Transverse colon (tissue), 4 donors: ENCODE measurements around the gene TPCN2. TPM values are rescaled to one million over a fixed set of nuclear protein-coding genes. Genes with fewer than 3 reads are reported as not detected.

Experiments
- DNase-seq: peaks from one replicate; pipeline ENCODE4 v3.0.0-alpha.2; 2019
- H3K27ac ChIP-seq, 4 donors: fragments of 200-600 bp; sonication (generic); 2 replicates each; pipeline ENCODE4 v1.5.1; 2016 to 2018; ENCODE audit warnings: inconsistent platforms in 4 of 4
- H3K27me3 ChIP-seq: fragments of 200-600 bp; sonication (generic); 2 replicates; pipeline ENCODE4 v1.5.1; 2017; ENCODE audit warnings: inconsistent platforms
- H3K36me3 ChIP-seq, 4 donors: fragments of 200-600 bp; sonication (generic); 2 replicates each; pipeline ENCODE4 v1.5.1; 2017 to 2019; ENCODE audit warnings: inconsistent platforms in 4 of 4
- H3K4me1 ChIP-seq, 4 donors: fragments of 200-600 bp; sonication (generic); 2 replicates each; pipeline ENCODE4 v1.5.1; 2017 to 2020; ENCODE audit warnings: inconsistent platforms in 4 of 4
- H3K4me3 ChIP-seq, 4 donors: fragments of 200-600 bp; sonication (generic); 1 replicate in 1 of 4; 2 replicates in 3 of 4; pipeline versions ENCODE4 v1.5.1 to v1.6.1; 2017 to 2019; ENCODE audit warnings: inconsistent platforms in 4 of 4
- H3K9me3 ChIP-seq, 2 donors: fragments of 200-600 bp; sonication (generic); 2 replicates each; pipeline ENCODE4 v1.5.1; 2017 to 2019; ENCODE audit warnings: inconsistent platforms in 2 of 2
- EP300 ChIP-seq: sonication (generic); formaldehyde crosslinking; IDR thresholded peaks from one replicate; pipeline ENCODE4 v1.6.1; 2017; ENCODE audit warnings: antibody characterized with exemption, low read depth
- POLR2A ChIP-seq: fragments of 450-650 bp; IDR thresholded peaks from one replicate; pipeline ENCODE4 v1.6.1; 2016; ENCODE audit warnings: antibody characterized with exemption, mild to moderate bottlenecking, moderate library complexity
- POLR2AphosphoS5 ChIP-seq, 3 donors: sonication (generic); formaldehyde crosslinking; IDR thresholded peaks; one replicate each; pipeline ENCODE4 v1.6.1; 2016; ENCODE audit warnings: antibody characterized with exemption in 3 of 3
- WGBS, 2 donors: methylation state at CpG; one replicate each; pipeline ENCODE4 v1.1.5; 2018; ENCODE audit warnings: low coverage in 1 of 2; 5-methylcytosine and 5-hydroxymethylcytosine counted together
- in situ Hi-C, 4 donors: fragments of 200-750 bp; cut with MboI; loops; one replicate each; pipeline versions ENCODE4 v1.15.0 to v1.15.1; 2017; ENCODE audit warnings: low sequenced_read_pairs in 3 of 4, low pct_ligation_motif_present in 1 of 4, low pct_unique_long_range_greater_than_20kb in 1 of 4
- intact Hi-C: fragments of 100-400 bp; cut with DNase I; formaldehyde crosslinking; loops from one replicate; pipeline ENCODE4 v1.15.1; 2023; ENCODE audit warnings: low total_unique reads
- total RNA-seq, 4 donors: library from RNA; depleted of rRNA; stranded (reverse); fragments of >200 nt; gene quantifications; one replicate each; pipeline ENCODE4 v1.1.0, GENCODE V29; 2016
- TF ChIP-seq, protein P1 (sequence below), 5 experiments: fragments of 200-600 bp in 3 of 5; fragments of 450-650 bp in 2 of 5; sonication (generic) in 3 of 5; IDR thresholded peaks; 1 replicate in 2 of 5; 2 replicates in 3 of 5; pipeline ENCODE4 v1.5.1; 2016 to 2017; ENCODE audit warnings: antibody characterized with exemption in 5 of 5, inconsistent platforms in 3 of 5, mild to moderate bottlenecking in 2 of 5, moderate library complexity in 1 of 5

The TPCN2 gene
- total RNA-seq, 4 donors from 2014 or later: 16.8 to 25.4 (median 20.7) TPM

DNA sequence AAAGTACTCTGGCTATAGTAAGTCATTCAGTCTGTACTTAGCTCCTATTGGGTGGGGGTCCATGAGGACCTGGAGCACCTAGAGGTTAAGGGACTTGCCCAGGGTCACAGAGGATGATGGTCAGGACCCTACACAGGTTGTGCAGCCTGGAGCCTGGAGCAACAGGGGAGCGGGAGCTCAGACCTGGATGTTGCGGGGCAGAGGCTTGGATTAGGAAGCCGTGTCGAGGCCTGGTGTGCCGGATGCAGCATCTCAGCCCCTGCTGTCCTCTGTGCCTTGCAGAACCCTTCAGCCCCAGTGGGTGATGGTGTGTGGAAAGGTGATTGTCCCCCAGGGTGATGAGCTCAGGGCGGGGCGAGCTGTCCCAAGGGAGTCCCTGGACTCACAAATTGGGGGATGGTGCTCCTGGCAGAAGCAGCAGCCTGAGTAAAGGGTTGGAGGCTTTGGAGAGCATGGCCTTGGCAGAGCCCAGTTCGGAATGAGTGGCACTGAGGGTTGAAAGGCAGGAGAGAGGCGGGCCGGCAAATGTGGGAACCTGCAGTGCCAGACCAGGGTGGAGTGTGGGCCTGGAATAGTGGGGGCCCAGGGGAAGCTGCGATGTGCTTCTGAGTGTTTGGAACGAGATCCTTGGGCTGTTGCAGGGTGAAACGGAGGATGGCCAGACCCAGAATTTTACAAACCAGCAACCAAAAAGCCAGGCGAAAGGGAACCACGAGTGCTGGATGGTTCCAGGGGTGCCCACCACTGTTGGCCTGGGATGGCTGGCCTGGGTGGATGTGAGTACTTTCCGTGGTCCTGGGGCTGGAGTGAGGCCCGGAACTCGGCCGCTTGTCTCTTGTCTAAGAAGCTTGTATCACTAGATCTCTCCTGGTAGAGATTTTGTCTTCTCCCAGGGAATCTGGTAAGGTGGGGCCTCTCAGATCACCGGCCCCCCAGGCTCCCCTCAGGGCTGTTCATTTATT is 2.9 kb downstream of the TPCN2 start:
- H3K4me3 ChIP-seq: no peak overlapping the region
- no peak for DNase-seq
- TF ChIP-seq POLR2AphosphoS5 (IDR thresholded peaks at IDR 0.05) (no peak), EP300 (no peak), POLR2A (no peak)
- TF ChIP-seq, protein P1, sequence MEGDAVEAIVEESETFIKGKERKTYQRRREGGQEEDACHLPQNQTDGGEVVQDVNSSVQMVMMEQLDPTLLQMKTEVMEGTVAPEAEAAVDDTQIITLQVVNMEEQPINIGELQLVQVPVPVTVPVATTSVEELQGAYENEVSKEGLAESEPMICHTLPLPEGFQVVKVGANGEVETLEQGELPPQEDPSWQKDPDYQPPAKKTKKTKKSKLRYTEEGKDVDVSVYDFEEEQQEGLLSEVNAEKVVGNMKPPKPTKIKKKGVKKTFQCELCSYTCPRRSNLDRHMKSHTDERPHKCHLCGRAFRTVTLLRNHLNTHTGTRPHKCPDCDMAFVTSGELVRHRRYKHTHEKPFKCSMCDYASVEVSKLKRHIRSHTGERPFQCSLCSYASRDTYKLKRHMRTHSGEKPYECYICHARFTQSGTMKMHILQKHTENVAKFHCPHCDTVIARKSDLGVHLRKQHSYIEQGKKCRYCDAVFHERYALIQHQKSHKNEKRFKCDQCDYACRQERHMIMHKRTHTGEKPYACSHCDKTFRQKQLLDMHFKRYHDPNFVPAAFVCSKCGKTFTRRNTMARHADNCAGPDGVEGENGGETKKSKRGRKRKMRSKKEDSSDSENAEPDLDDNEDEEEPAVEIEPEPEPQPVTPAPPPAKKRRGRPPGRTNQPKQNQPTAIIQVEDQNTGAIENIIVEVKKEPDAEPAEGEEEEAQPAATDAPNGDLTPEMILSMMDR (IDR thresholded peaks at IDR 0.05): no peak
- WGBS, 2 donors: 87% methylated on average over 20 of the region's 20 CpGs; no CpG with 5 or more reads in 1 of the 2 donors
- no peaks in the 10 kb centered on the region for H3K9me3 ChIP-seq
- H3K36me3 ChIP-seq: no peaks in the 10 kb centered on the region
- in situ Hi-C loops (no loop called here), intact Hi-C loops (no loop called here)
- H3K27ac ChIP-seq: peak overlapping the region; percentile 89 to 94 (median 93)
- no peaks in the 10 kb centered on the region for H3K27me3 ChIP-seq
- H3K4me1 ChIP-seq: peaks cover 24 to 61% (median 37%) of the 10 kb centered on the region in 4 donors

GRCh38 chr11:69052343-69053168 is 3.8 kb downstream of the TPCN2 start:
- whole genome bisulfite sequencing, 2 donors: 75% methylated on average over 17 of the region's 21 CpGs; no CpG with 5 or more reads in 1 of the 2 donors
- no peaks in the 10 kb centered on the region for H3K27me3 ChIP-seq
- intact Hi-C loops: no loop called here
- no peaks in the 10 kb centered on the region for H3K36me3 ChIP-seq
- TF ChIP-seq, protein P1 (IDR thresholded peaks at IDR 0.05): no peak
- no peak for TF ChIP-seq POLR2AphosphoS5 (IDR thresholded peaks at IDR 0.05)
- DNase-seq: no peak
- no peaks in the 10 kb centered on the region for H3K9me3 ChIP-seq
- in situ Hi-C loops: no loop called here
- H3K4me1 ChIP-seq: peaks cover 24 to 61% (median 37%) of the 10 kb centered on the region in 4 donors
- peak overlapping the region; percentile 89 to 94 (median 93) for H3K27ac ChIP-seq
- no peak overlapping the region for H3K4me3 ChIP-seq

- peaks cover 24 to 57% (median 37%) of the 10 kb centered on the region in 4 donors for H3K4me1 ChIP-seq
- no peaks in the 10 kb centered on the region for H3K9me3 ChIP-seq
- no peak overlapping the region for H3K4me3 ChIP-seq
- H3K27ac ChIP-seq: peak overlapping the region; percentile 89 to 94 (median 93)
- in situ Hi-C loops: no loop called here
- H3K27me3 ChIP-seq: no peaks in the 10 kb centered on the region
- intact Hi-C loops: no loop called here
- H3K36me3 ChIP-seq: peaks cover 0 to 5% (median 0%) of the 10 kb centered on the region in 4 donors
- DNase-seq: no peak
- WGBS, 2 donors: 86% methylated on average over 8 of the region's 9 CpGs; no CpG with 5 or more reads in 1 of the 2 donors
- TF ChIP-seq POLR2A (no peak), POLR2AphosphoS5 (IDR thresholded peaks at IDR 0.05) (no peak), EP300 (no peak)
- TF ChIP-seq, protein P1 (IDR thresholded peaks at IDR 0.05): no peak
These were observed 4.4 kb downstream of the TPCN2 start for GRCh38 chr11:69053169-69053477.
